Stromal cell of bone marrow (primary cell): ENCODE results near the gene CPSF7.
"Not testable (repeated sequence)": the region's sequence is repeated elsewhere in the genome, so short reads cannot be mapped to it uniquely, and the experiment has no call there.

Experiments used
- DNase-seq: peaks from one replicate; pipeline ENCODE4 v3.0.0-alpha.2; 2012; ENCODE audit warnings: low read depth

Gene CPSF7

DNA sequence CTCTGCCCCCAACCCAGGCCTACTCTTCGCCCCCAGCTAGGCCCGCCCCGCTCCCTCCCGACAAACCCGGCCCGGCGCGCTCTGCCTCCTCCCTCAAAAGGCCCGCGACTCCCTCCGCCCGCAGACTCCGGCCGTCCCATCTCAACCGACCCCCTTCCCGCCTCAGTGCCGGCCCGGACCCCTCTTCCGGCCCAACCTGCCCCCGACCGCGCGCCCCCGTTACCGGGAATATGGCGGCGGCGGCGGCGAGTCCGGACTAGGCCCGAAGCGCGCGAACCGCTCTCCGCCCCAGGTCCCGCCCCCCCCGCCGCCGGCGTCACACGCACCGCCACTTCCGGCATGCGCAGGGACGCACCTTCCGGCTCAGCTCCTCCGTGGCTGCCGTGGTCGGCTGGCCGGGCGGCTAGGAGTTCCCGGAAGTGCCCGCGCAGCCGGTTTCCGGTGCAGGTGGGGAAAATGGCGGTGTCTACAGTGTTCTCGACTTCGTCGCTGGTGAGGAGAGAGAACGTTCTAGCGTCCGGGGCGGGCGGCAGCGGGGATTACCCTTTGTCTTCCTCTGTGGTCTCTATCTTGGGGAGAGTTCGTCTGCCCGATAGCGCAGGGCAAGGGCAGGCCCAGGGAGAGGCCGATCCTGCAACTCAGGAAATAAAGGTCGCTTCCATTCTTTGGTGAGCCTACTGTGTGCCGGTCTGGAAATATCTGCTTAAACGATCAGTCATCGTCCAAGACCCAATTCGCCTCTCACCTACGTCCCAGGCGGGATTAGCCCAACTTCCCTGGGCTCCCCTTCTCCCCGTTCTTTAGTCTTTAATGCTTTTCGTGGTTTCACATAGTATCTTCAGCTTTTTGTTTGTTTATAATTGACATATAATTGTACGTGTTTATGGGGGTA is at the start of gene CPSF7, which contains the start of gene SDHAF2:
Gene CPSF7, minus strand, starts transcription at position 285 of the 892 bp plus-strand sequence. CDS start 740 bp downstream, outside the sequence.
Gene SDHAF2, plus strand, starts transcription at position 434 of the 892 bp plus-strand sequence. Its CDS starts 23 bp downstream, at position 457.
- peak; percentile 89 for DNase-seq

DNA sequence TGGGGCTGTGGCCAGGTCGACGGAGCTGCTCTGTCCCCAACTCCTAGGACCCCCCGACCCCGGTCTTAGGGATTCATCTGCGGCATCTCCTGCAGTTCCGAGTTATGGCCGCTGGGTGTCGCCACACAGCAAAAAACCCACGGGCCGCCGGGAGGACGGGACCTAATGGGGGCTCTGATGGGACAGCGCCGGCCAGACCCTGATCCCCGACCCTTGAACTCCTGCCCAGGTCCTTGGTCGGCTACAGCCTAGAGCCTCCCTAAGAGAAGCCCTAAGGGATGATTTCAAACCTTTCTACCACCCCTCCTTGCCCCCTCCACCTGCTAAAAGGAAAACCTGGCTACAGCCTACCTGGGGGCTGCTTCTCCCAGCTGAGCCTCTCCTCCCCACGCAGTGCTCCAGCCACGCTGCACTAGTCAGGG is 48.0 kb upstream of the CPSF7 start:
- no peak for DNase-seq

DNA sequence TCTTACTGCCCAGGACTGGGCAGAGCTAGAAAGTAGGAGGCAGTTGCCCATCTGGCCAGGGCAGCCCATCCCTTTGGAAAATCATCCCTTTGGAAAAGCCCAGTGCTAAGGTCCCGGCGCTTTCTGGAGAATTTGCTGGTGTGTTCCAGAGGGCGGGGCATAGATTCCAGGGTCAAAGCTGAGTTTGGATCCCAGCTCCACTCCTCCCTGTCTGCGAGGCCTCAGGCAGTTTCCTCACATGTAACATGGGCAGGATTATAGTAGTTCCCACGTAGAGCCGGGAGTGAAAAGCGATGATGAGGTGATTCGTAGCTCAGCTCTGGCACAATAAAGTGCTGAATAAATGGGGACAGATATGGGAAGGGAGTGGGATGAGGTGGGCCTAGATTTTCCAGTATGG is 47.4 kb upstream of the CPSF7 start:
- DNase-seq, result no peak

DNA sequence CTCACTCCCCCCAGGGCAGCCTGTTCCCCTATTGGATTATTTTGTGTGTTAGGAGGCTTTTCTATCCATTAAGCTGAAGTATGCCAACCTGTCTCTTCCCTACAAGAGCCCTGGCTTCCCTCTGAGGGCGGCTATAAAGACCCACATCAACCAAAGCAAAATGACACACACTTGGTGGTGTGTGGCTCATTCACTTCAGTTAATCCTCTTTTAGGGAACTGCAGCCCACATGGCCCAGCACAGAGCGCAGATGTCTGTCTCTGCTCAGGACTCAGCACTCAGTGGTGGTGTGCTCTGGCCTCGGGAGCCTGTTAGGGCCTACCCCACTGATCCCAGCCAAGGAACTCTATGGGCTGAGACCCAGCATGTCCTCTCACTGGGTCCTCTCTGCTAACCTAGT is 46.6 kb upstream of the CPSF7 start:
- DNase-seq, result no peak

DNA sequence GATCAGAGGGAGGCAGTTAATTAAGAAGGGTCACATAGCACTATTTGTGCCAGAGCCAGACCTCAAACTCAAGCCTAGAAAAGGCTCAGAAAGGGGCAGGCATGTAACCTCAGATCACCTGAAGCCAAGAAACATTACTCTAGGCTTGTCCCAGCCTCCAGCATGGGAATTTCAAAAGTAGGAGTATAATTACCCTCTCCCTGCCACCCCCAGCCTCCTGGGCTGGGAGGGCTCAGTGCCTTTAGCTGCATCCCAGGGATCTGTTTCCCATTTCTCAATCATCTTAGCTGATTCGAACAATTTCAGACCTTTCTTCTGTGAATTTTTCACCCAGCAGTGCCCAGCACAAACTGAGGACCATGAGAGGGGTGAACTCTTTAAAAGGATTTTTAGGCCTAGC is 45.7 kb upstream of the CPSF7 start:
- DNase-seq, result no peak

DNA sequence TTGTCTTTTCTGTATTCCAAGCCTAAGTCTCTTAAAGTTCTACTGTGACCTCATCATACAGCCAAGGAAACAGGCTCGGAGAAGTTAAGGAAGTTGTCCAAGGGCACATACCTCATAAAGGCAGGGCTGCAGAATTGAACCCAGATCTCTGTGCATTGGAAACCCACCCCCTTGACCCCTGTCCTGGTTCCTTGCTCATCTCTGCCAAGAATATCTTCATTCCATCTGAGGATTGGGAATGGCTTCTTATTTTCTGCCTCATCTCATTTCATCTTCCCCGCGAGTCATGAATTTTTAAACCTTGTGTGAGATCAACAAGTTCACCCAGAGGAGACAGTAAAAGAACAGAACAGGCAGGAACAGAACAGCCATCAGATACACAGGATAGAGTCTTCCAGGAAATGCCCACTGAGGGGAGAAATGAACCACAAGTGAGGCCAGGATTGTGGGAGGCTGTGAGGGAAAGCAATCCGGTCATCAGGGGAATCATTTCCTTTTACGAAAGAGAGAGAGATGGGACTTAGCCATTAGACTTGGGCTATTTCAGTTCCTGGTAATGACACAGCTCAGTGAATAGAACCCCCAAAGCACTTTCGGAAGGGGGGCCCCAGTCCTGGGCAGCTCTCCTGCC is 44.4 kb upstream of the CPSF7 start:
- DNase-seq, result no peak

GRCh38 chr11:61473370-61474012 is 43.7 kb upstream of the CPSF7 start:
- DNase-seq, result peak; percentile 63

GRCh38 chr11:61472868-61473267 is 43.1 kb upstream of the CPSF7 start:
- DNase-seq, result peak; percentile 93

- DNase-seq, result peak; percentile 76
These were observed 42.5 kb upstream of the CPSF7 start for GRCh38 chr11:61472282-61472681.

DNA sequence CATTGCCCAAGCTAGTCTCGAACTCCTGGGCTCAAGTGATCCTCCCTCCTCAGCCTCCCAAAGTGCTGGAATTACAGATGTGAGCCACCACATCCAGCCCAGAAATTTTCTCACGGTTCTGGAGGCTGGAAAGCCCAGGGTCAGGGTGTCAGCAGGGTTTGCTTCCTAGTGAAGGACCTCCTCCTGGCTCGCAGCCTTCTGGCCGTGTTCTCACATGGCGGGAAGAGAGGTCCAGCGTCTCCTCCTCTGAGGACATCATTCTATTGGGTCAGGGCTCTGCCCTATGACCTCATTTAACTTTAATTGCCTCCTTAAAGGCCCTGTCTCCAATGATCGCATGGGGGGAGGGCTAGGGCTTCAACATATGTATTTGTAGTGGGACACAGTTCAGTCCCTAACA is 38.2 kb upstream of the CPSF7 start:
- no peak for DNase-seq

DNA sequence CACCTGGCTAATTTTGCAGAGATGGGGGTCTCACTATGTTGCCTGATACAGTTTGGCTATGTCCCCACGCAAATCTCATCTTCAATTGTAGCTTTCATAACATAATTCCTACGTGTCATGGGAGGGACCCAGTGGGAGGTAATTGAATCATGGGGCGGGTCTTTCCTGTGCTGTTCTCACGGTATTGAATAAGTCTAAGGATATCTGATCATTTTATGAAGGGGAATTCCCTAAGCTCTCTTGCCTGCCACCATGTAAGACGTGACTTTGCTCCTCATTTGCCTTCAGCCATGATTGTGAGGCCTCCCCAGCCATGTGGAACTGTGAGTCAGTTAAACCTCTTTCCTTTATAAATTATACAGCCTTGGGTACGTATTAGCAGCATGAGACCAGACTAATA is 37.8 kb upstream of the CPSF7 start:
- DNase-seq, result not testable (repeated sequence)

DNA sequence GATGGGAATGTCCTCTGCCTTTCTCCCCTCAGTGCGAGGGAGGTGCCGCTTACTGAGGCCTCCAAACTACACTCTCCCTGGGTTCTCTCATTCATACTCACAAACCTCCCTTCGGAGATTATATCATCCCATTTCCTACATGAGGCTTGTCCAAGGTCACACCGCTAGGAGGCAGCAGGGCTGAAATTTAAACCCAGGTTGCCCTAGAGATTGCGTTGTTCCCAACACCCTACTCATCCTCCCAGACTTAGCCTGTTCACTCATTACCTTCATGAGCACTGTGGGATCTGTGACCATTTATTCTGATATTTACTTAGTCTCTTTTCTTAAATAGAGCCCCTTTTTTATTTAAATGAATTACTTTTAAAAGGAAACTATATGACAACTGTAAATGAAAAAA is 31.2 kb upstream of the CPSF7 start:
- no peak for DNase-seq

DNA sequence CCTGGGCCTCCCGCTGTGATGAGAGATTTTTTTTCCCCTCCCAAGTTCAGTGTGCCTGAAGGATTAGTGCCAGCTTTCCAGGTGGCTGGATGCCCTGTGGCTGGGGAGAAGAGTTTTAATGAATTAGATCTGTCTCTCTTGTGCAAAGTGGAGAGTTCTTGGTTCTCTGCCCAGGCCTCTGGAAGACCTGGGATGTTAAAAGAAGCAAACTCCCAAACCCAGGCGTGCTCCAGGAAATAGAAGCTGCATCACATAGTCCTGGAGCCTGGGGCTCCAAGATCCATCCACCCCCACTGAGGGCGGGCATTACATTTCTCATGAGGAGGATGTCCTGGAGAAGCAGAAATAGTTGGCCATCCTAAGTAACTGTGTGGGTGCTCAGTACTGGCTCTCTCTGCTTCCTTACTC is 30.7 kb upstream of the CPSF7 start:
- DNase-seq, result no peak

GRCh38 chr11:61454520-61454919 is 24.7 kb upstream of the CPSF7 start:
- DNase-seq, result no peak

- no peak for DNase-seq
These were observed 23.9 kb upstream of the CPSF7 start for GRCh38 chr11:61453695-61454094.

GRCh38 chr11:61452825-61453224 is 23.1 kb upstream of the CPSF7 start:
- DNase-seq, result no peak

GRCh38 chr11:61448552-61448927 is 18.8 kb upstream of the CPSF7 start:
- no peak for DNase-seq

GRCh38 chr11:61447601-61448551 is 18.1 kb upstream of the CPSF7 start:
- no peak for DNase-seq

DNA sequence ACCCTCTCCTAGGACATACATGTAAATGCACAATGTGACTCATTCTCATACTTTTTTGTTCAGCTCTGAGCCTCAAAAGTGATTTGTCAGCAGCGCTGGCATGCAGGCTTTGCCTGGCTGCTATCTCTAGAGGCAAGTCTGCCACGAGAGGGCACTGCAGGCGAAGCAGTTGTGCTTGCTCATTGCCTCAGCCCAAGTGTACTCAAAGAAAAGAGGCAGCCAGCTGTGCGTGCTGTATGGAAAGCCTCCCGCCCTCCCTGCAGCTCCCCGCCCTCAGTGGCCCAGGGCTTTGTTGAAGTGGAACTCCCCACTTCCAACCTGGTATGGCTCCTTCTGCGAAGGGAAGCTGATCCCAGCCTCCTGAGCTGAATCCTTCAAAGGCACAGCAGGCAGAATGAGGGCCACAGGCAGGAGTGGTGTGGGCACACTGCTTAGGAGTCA is 16.5 kb upstream of the CPSF7 start:
- DNase-seq, result peak; percentile 95

GRCh38 chr11:61445516-61445915 is 15.7 kb upstream of the CPSF7 start:
- DNase-seq, result no peak

- no peak for DNase-seq
These were observed 12.8 kb upstream of the CPSF7 start for GRCh38 chr11:61442616-61443015.

GRCh38 chr11:61439615-61440014 is 9.8 kb upstream of the CPSF7 start:
- no peak for DNase-seq
